IPS-20b (cell line): ENCODE results near the gene KLHL9.
"Not testable (repeated sequence)": the region's sequence is repeated elsewhere in the genome, so short reads cannot be mapped to it uniquely, and the experiment has no call there.

Experiments used
- H3K27ac ChIP-seq: one replicate; pipeline ENCODE4 v1.5.1; 2013; ENCODE audit warnings: low read length
- H3K27me3 ChIP-seq: 2 replicates; pipeline ENCODE4 v1.6.1; 2013; ENCODE audit warnings: mild to moderate bottlenecking, low read length, inconsistent platforms; ENCODE audit not compliant: insufficient read depth
- H3K36me3 ChIP-seq: 2 replicates; pipeline ENCODE4 v1.6.1; 2013; ENCODE audit warnings: low read depth, mild to moderate bottlenecking, inconsistent platforms, low read length, moderate library complexity; ENCODE audit not compliant: insufficient read depth
- H3K4me1 ChIP-seq: 2 replicates; pipeline ENCODE4 v1.6.1; 2013; ENCODE audit warnings: mild to moderate bottlenecking, control low read depth, inconsistent platforms, low read length, moderate library complexity; ENCODE audit not compliant: insufficient read depth
- H3K4me3 ChIP-seq: 2 replicates; pipeline ENCODE4 v1.5.1; 2013; ENCODE audit warnings: mild to moderate bottlenecking, low read length, inconsistent platforms
- H3K9ac ChIP-seq: 2 replicates; pipeline ENCODE4 v1.6.1; 2013; ENCODE audit warnings: low read depth, mild to moderate bottlenecking, inconsistent platforms, low read length, moderate library complexity
- H3K9me3 ChIP-seq: 2 replicates; pipeline ENCODE4 v1.6.1; 2013; ENCODE audit warnings: mild to moderate bottlenecking, low read depth, low read length, inconsistent platforms; ENCODE audit not compliant: insufficient read depth

The KLHL9 gene

GRCh38 chr9:21334701-21335632 lies at the start of gene KLHL9:
Gene KLHL9, minus strand, starts transcription at chr9:21335404. Its CDS starts 545 bp downstream, at chr9:21334859.
- peak within 1 kb of the TSS; percentile 45 for H3K27ac ChIP-seq
- peak within 1 kb of the TSS; percentile 94 for H3K9ac ChIP-seq
- H3K36me3 ChIP-seq: peaks cover 14% of the 10 kb centered on the region; the same call in 1 of the 2 replicates
- peak within 1 kb of the TSS; percentile 99 for H3K4me3 ChIP-seq
- no peaks in the 10 kb centered on the region for H3K9me3 ChIP-seq
- no peaks in the 10 kb centered on the region for H3K27me3 ChIP-seq
- peaks cover 9% of the 10 kb centered on the region; the same call in 1 of the 2 replicates for H3K4me1 ChIP-seq

GRCh38 chr9:21383627-21384026 lies 48.4 kb upstream of the KLHL9 start:
- Histone ChIP-seq H3K36me3 (no peaks in the 10 kb centered on the region), H3K9ac (no peak overlapping the region), H3K27me3 (no peaks in the 10 kb centered on the region), H3K4me3 (no peak overlapping the region), H3K9me3 (no peaks in the 10 kb centered on the region), H3K27ac (no peak overlapping the region), H3K4me1 (peaks cover 13% of the 10 kb centered on the region)

- Histone ChIP-seq H3K9ac (no peak overlapping the region), H3K4me1 (peaks cover 13% of the 10 kb centered on the region), H3K9me3 (no peaks in the 10 kb centered on the region), H3K27me3 (no peaks in the 10 kb centered on the region), H3K36me3 (no peaks in the 10 kb centered on the region), H3K27ac (no peak overlapping the region), H3K4me3 (no peak overlapping the region)
These were observed 46.5 kb upstream of the KLHL9 start for GRCh38 chr9:21381448-21382339.

GRCh38 chr9:21371467-21371866 lies 36.3 kb upstream of the KLHL9 start:
- H3K27ac ChIP-seq, H3K4me1 ChIP-seq, H3K4me3 ChIP-seq, H3K36me3 ChIP-seq, H3K9me3 ChIP-seq, H3K27me3 ChIP-seq, H3K9ac ChIP-seq: not testable (repeated sequence)

GRCh38 chr9:21367957-21368356 lies 32.8 kb upstream of the KLHL9 start, which contains the start of gene IFNA13:
Gene IFNA13, minus strand, starts transcription at chr9:21368057. Its CDS starts 47 bp downstream, at chr9:21368010.
- Histone ChIP-seq H3K4me3 (no peak within 1 kb of the TSS), H3K27ac (no peak within 1 kb of the TSS), H3K27me3 (no peaks in the 10 kb centered on the region), H3K4me1 (no peaks in the 10 kb centered on the region), H3K36me3 (no peaks in the 10 kb centered on the region), H3K9ac (no peak within 1 kb of the TSS), H3K9me3 (no peaks in the 10 kb centered on the region)

GRCh38 chr9:21367169-21367568 lies 32.0 kb upstream of the KLHL9 start:
- H3K9ac ChIP-seq, H3K4me1 ChIP-seq, H3K36me3 ChIP-seq, H3K27ac ChIP-seq, H3K27me3 ChIP-seq, H3K9me3 ChIP-seq, H3K4me3 ChIP-seq: not testable (repeated sequence)

- no peak overlapping the region for H3K9ac ChIP-seq
- no peaks in the 10 kb centered on the region for H3K27me3 ChIP-seq
- H3K4me1 ChIP-seq: no peaks in the 10 kb centered on the region
- H3K27ac ChIP-seq: no peak overlapping the region
- H3K9me3 ChIP-seq: no peaks in the 10 kb centered on the region
- H3K36me3 ChIP-seq: no peaks in the 10 kb centered on the region
- no peak overlapping the region for H3K4me3 ChIP-seq
These were observed 27.1 kb upstream of the KLHL9 start for GRCh38 chr9:21362287-21362686.

GRCh38 chr9:21357479-21358460 lies 22.6 kb upstream of the KLHL9 start:
- Histone ChIP-seq H3K27me3 (no peaks in the 10 kb centered on the region), H3K4me3 (no peak overlapping the region), H3K9ac (no peak overlapping the region), H3K9me3 (no peaks in the 10 kb centered on the region), H3K27ac (no peak overlapping the region), H3K4me1 (no peaks in the 10 kb centered on the region), H3K36me3 (no peaks in the 10 kb centered on the region)

- Histone ChIP-seq H3K27ac (no peak within 1 kb of the TSS), H3K4me1 (no peaks in the 10 kb centered on the region), H3K9ac (no peak within 1 kb of the TSS), H3K9me3 (no peaks in the 10 kb centered on the region), H3K36me3 (no peaks in the 10 kb centered on the region), H3K4me3 (no peak within 1 kb of the TSS), H3K27me3 (no peaks in the 10 kb centered on the region)
These were observed 15.6 kb upstream of the KLHL9 start, which contains the start of gene IFNA6 for GRCh38 chr9:21350787-21351186. Gene IFNA6, minus strand, starts transcription at chr9:21350887. Its CDS starts 0 bp downstream, at chr9:21350887.

GRCh38 chr9:21348430-21348970 lies 13.3 kb upstream of the KLHL9 start:
- H3K27ac ChIP-seq: no peak overlapping the region
- H3K9ac ChIP-seq: no peak overlapping the region
- no peaks in the 10 kb centered on the region for H3K27me3 ChIP-seq
- H3K9me3 ChIP-seq: no peaks in the 10 kb centered on the region
- H3K4me3 ChIP-seq: no peak overlapping the region
- H3K36me3 ChIP-seq: no peaks in the 10 kb centered on the region
- H3K4me1 ChIP-seq: no peaks in the 10 kb centered on the region
